Measurements from ENCODE around the gene SLC4A3. TPM values are rescaled to one million over a fixed set of nuclear protein-coding genes. Genes with fewer than 3 reads are reported as not detected.
"Not testable (repeated sequence)": the region's sequence is repeated elsewhere in the genome, so short reads cannot be mapped to it uniquely, and the experiment has no call there.

SLC4A3 gene
- total RNA-seq, 1 experiment from 2014 or later: 5.0 TPM

GRCh38 chr2:219664041-219664440 lies 36.6 kb downstream of the SLC4A3 start:
- no peak for DNase-seq (ENCODE audit: low spot score)
- in situ Hi-C loops (cut with HindIII; ENCODE audit: low sequenced_read_pairs): no loop called here

- peak; percentile 3 for DNase-seq (ENCODE audit: low spot score)
- in situ Hi-C loops (cut with HindIII; ENCODE audit: low sequenced_read_pairs): no loop called here
Observed at GRCh38 chr2:219664944-219665343, 37.5 kb downstream of the SLC4A3 start.

- in situ Hi-C loops (cut with HindIII; ENCODE audit: low sequenced_read_pairs): no loop called here
- no peak for DNase-seq (ENCODE audit: low spot score)
Observed at GRCh38 chr2:219665926-219666325, 38.5 kb downstream of the SLC4A3 start.

GRCh38 chr2:219668316-219668715 lies 40.9 kb downstream of the SLC4A3 start:
- in situ Hi-C loops (cut with HindIII; ENCODE audit: low sequenced_read_pairs): no loop called here
- no peak for DNase-seq (ENCODE audit: low spot score)

GRCh38 chr2:219670386-219670785 lies 43.0 kb downstream of the SLC4A3 start:
- in situ Hi-C loops (cut with HindIII; ENCODE audit: low sequenced_read_pairs): no loop called here
- DNase-seq (ENCODE audit: low spot score): no peak

GRCh38 chr2:219671279-219671678 lies 43.8 kb downstream of the SLC4A3 start:
- in situ Hi-C loops (cut with HindIII; ENCODE audit: low sequenced_read_pairs): no loop called here
- DNase-seq (ENCODE audit: low spot score): no peak

- in situ Hi-C loops (cut with HindIII; ENCODE audit: low sequenced_read_pairs): no loop called here
- no peak for DNase-seq (ENCODE audit: low spot score)
Observed at GRCh38 chr2:219672406-219672805, 45.0 kb downstream of the SLC4A3 start.

GRCh38 chr2:219675221-219675620 lies 47.8 kb downstream of the SLC4A3 start:
- DNase-seq (ENCODE audit: low spot score): no peak
- in situ Hi-C loops (cut with HindIII; ENCODE audit: low sequenced_read_pairs): no loop called here

GRCh38 chr2:219676586-219676985 lies 49.2 kb downstream of the SLC4A3 start:
- in situ Hi-C loops (cut with HindIII; ENCODE audit: low sequenced_read_pairs): no loop called here
- DNase-seq (ENCODE audit: low spot score): no peak

GRCh38 chr2:219679041-219679440 lies 51.6 kb downstream of the SLC4A3 start:
- in situ Hi-C loops (cut with HindIII; ENCODE audit: low sequenced_read_pairs): no loop called here
- no peak for DNase-seq (ENCODE audit: low spot score)

GRCh38 chr2:219679571-219679970 lies 52.1 kb downstream of the SLC4A3 start:
- no peak for DNase-seq (ENCODE audit: low spot score)
- in situ Hi-C loops (cut with HindIII; ENCODE audit: low sequenced_read_pairs): no loop called here

- no peak for DNase-seq (ENCODE audit: low spot score)
- in situ Hi-C loops (cut with HindIII; ENCODE audit: low sequenced_read_pairs): no loop called here
Observed at GRCh38 chr2:219680958-219681693, 53.7 kb downstream of the SLC4A3 start.

GRCh38 chr2:219681694-219682300 lies 54.4 kb downstream of the SLC4A3 start:
- in situ Hi-C loops (cut with HindIII; ENCODE audit: low sequenced_read_pairs): no loop called here
- no peak for DNase-seq (ENCODE audit: low spot score)

- in situ Hi-C loops (cut with HindIII; ENCODE audit: low sequenced_read_pairs); DNase-seq (ENCODE audit: low spot score): not testable (repeated sequence)
Observed at GRCh38 chr2:219683474-219683873, 56.0 kb downstream of the SLC4A3 start.

GRCh38 chr2:219684721-219685689 lies 57.6 kb downstream of the SLC4A3 start:
- in situ Hi-C loops (cut with HindIII; ENCODE audit: low sequenced_read_pairs): no loop called here
- DNase-seq (ENCODE audit: low spot score): no peak

- in situ Hi-C loops (cut with HindIII; ENCODE audit: low sequenced_read_pairs): no loop called here
- DNase-seq (ENCODE audit: low spot score): no peak
Observed at GRCh38 chr2:219687272-219687671, 59.8 kb downstream of the SLC4A3 start.

- no peak for DNase-seq (ENCODE audit: low spot score)
- in situ Hi-C loops (cut with HindIII; ENCODE audit: low sequenced_read_pairs): no loop called here
Observed at GRCh38 chr2:219687882-219688559, 60.6 kb downstream of the SLC4A3 start.

- in situ Hi-C loops (cut with HindIII; ENCODE audit: low sequenced_read_pairs): no loop called here
- DNase-seq (ENCODE audit: low spot score): no peak
Observed at GRCh38 chr2:219688560-219689445, 61.4 kb downstream of the SLC4A3 start.
